ENCODE results near the gene DGKZ.
"Not testable (repeated sequence)": the region's sequence is repeated elsewhere in the genome, so short reads cannot be mapped to it uniquely, and the experiment has no call there.

DGKZ gene

DNA sequence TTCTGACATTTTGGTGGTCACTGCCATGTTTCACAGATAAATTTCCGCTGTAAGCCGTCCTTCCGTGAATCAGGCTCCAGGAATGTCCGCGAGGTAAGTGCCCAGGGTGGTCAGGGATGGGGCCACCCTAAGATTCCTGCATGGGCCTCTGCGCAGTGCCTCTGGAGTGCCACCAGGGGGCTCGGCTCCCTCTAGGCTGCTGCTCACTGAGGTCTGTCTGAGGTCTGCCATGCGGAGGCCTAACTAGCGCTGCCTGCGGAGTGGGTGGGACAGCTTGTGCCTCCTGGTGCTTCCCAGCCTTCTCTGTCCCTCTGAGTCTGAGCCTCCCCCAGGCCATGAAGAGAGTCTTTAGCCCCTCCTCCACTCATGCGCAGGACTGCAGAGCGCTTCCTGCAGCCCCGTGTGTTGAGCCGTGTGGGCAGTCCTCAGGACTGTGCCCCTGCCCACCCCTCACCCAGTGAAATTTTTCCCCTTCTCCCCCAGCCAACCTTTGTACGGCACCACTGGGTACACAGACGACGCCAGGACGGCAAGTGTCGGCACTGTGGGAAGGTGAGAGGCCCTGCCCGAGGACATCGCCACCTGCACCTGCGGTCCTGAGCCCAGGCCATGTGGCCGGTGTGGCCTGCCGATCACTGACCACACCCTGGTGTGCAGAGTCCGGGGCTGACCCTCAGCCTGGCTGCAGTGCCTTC is 22.3 kb downstream of the DGKZ start:
- peak; percentile 87 for DNase-seq

GRCh38 chr11:46370253-46370652 is 23.0 kb downstream of the DGKZ start:
- no peak for DNase-seq

GRCh38 chr11:46371262-46371661 is 24.0 kb downstream of the DGKZ start:
- DNase-seq: not testable (repeated sequence)

- no peak for DNase-seq
Measured at GRCh38 chr11:46372086-46372485, 24.8 kb downstream of the DGKZ start.

GRCh38 chr11:46372501-46372900 is 25.2 kb downstream of the DGKZ start:
- not testable (repeated sequence) for DNase-seq

DNA sequence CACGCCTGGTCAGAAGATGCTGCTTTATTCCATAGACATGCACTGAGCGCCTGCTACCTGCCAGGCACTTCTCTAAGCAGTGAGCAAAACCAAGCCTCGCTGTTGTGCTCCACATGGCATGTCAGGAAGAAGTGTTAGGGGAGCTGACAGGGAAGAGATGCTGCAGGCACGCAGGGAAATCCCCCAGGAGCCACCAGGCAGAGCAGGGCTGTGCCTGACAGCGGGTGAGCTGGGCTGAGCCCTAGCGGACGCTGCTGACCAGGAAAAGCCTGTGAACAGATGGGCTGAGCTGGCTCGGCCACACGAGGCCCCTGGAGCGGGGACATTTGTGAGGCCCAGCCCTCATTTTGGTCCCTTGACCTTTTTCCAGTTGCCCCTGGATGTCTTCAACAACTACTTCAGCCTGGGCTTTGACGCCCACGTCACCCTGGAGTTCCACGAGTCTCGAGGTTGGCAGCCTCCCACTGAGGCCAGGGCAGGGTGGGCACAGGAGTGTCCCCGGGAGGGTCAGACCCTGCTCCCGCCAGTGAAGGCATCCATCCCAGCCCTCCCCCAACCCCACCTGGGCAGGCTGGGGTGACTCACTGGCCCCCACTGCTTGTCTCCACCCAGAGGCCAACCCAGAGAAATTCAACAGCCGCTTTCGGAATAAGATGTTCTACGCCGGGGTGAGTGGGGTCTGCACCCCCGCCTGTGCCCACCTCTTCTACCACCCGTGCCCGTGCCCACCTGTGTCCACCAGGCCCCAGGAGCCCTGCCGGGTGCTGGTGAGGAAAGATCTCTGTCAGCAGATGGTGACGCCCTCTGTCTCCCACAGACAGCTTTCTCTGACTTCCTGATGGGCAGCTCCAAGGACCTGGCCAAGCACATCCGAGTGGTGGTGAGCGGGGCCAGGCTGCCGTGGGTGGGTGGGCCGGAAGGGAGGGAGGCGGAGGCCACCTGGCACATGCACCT is 26.8 kb downstream of the DGKZ start:
- no peak for DNase-seq

DNA sequence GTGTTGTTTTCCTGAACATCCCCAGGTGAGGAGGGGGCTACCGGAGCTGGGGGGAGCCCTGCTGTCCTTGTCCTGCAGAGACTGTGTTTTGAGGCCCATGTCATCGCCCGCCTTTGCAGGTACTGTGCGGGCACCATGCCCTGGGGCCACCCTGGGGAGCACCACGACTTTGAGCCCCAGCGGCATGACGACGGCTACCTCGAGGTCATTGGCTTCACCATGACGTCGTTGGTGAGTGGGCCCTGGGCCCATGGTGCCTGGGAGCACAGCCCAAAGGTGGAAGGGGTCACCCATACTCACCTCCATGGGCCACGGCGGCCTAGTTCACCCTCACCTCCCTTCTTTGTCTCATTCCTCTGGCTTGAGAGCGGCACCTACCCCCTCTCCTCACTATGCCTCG is 27.6 kb downstream of the DGKZ start:
- no peak for DNase-seq

- no peak for DNase-seq
Measured at GRCh38 chr11:46375392-46376101, 28.3 kb downstream of the DGKZ start.

GRCh38 chr11:46376258-46377050 is 29.2 kb downstream of the DGKZ start:
- no peak for DNase-seq

DNA sequence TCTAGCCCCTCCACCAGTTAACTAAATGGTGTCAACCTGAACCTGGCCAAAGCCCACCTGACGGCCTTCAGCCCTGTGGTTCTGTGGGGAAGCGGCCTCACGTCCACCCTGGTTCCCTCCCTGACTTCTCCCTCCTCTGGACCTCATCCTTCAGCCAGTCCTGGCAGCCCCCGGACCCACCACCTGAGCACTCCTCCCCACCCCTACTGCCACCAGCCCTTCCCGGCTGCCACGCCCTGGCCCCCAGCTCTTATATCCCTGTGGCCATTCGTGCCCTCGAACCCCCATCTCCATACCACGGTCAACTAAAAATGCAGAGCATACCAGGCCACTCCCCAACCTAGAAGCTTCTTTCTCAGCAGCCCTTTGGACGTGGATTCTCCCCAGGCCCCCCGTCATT is 30.0 kb downstream of the DGKZ start:
- no peak for DNase-seq

DNA sequence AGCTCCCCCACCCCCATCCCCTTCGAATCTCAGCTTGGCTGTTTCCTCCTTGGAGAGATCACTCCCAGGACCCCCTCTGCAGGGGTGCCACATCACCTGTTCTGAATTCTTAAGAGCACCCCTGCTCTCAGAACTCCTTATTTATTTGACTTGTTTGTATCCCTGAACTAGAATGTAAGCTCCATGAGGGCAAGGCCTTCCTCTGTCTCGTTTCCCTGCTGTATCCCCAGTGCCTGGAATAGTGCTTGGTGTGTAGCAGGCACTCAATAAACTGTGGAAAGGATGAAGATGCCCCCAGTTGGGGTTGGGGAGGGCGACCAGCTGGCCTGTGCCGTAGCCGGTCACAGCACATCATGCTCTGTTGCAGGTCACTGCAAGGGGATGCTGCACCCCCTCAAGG is 30.6 kb downstream of the DGKZ start:
- DNase-seq: no peak

GRCh38 chr11:46378296-46378695 is 31.0 kb downstream of the DGKZ start:
- DNase-seq: no peak

DNA sequence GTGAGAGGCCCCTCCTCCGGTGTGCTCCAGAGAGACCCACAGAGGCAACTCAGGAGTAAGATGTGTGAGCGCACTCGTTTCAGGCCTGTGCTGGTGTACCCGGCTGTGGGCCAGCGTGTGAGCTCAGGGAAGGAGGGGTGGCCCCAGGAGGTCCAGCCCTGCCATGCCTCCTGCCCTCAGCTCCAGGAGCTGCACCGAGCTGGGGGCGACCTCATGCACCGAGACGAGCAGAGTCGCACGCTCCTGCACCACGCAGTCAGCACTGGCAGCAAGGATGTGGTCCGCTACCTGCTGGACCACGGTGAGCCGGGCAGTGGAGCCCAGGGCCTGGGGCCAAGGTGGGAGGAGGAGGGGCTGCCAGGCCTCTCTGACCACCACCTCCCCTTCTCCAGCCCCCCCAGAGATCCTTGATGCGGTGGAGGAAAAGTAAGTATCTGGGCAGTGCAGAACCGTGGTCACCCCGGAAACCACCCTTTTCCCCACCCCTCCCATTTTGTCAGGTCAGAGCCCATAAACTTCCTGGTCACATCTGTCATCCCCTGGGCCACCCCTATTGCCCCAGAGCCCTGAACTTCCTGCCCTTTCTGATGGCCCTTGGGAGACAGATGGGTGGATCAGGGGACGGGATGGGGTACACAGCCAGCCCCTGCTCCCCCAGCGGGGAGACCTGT is 31.7 kb downstream of the DGKZ start:
- DNase-seq: peak; percentile 15

DNA sequence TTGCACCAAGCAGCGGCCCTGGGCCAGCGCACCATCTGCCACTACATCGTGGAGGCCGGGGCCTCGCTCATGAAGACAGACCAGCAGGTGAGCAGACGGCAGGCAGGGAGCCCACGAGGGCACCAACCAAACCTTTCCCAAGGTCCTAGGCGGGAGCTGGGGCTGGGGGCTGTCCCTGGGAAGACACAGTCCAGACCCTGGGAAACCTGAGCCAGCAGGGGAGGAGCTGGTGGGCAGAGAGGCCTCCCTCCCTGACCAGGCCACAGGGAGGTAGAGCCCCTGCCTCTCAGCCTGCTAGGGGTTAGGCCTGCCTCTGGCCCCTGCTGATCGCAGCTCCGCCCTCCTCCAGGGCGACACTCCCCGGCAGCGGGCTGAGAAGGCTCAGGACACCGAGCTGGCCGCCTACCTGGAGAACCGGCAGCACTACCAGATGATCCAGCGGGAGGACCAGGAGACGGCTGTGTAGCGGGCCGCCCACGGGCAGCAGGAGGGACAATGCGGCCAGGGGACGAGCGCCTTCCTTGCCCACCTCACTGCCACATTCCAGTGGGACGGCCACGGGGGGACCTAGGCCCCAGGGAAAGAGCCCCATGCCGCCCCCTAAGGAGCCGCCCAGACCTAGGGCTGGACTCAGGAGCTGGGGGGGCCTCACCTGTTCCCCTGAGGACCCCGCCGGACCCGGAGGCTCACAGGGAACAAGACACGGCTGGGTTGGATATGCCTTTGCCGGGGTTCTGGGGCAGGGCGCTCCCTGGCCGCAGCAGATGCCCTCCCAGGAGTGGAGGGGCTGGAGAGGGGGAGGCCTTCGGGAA is 32.4 kb downstream of the DGKZ start:
- DNase-seq: peak; percentile 24

- peak; percentile 59 for DNase-seq
Measured at GRCh38 chr11:46380340-46381047, 33.2 kb downstream of the DGKZ start.

DNA sequence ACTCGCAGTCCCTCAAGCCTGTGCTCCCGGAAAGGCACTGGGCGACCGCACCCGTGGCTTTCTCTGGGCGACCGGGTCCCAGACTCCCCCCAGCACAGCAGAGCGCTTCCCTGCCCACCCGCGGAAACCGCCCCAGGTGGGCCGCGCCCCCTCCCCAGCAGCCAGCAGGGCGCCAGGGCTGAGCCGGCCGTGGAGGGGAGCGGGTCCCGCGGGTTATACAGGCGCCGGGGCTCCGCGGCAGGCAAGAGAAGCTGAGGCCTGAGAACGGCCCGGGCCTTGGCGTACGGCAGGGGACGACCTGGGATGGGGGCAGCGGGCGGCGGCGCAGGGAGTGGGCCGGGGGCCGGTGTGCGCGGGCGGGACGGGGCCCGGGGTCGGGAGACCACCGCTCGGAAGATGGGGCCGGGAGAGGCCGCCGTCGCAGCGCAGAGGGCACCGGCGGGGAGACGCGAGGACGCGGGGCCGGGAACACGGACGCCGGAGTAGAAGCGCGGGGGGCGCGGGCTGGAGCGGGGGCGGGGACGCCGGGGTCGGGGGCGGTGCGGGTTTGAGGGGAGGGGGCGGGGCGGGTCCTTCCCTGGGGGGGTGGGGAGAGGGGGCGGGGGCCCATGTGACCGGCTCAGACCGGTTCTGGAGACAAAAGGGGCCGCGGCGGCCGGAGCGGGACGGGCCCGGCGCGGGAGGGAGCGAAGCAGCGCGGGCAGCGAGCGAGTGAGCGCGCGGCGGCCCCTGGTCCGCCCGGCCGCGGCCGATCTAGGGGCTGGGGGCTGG is 34.0 kb downstream of the DGKZ start, which contains the start of gene MDK:
TSS of gene MDK (plus strand) at position 622 of the 771 bp plus-strand sequence. CDS start 389 bp downstream, outside the sequence.
- DNase-seq: peak; percentile 43

- DNase-seq: peak; percentile 31
Measured at GRCh38 chr11:46381819-46382645, 34.8 kb downstream of the DGKZ start.

DNA sequence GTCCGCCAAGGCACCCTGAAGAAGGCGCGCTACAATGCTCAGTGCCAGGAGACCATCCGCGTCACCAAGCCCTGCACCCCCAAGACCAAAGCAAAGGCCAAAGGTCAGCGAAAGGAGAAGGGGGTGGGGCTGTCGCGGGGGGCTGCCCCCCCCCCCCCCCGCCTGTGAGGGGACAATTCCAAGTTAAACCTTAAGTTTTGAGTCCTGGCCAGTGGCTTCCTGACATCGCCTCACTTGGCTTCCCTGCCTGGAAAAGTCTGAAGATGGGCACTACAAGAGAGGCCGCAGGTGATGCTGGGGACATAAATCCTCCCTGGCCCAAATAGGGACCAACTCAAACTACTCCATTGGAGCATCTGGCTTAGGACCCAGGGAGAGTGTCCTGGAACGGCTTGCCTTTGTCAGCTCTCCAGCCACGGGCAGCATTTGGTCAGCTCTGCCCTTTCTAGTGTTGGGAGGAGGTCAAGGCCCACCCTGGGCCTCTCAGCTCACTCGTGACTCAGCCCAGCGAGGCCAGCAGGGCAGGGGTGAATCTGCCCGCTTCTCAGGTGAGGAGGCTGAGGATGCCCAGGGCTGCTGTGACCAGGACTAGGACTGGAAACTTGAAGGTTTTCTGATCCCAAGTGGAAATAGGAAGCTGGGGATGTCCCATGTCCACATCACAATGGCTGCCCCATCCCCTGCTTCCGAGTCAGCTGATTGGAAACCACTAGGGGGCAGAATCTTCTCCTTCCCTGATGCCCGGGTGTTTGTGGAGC is 35.6 kb downstream of the DGKZ start:
- DNase-seq: peak; percentile 32
